Activated CD4-positive, CD25-positive, alpha-beta regulatory T cell treated with anti-CD3 and anti-CD28 coated beads, Interleukin-2, amount 50 U/mL, for 24 hours (primary cell): ENCODE measurements around the gene ADGRD2.

Experiments used
- ATAC-seq, 2 donors: fragments of 150-1000 bp; cut with Tn5 transposase; one replicate each; pipeline ENCODE4 v1.10.0; 2021; ENCODE audit warnings: mild to moderate bottlenecking in 1 of 2, moderate library complexity in 1 of 2

The ADGRD2 gene

GRCh38 chr9:124439086-124439485 lies 11.2 kb upstream of the ADGRD2 start:
- no peak for ATAC-seq

GRCh38 chr9:124439686-124440243 lies 10.5 kb upstream of the ADGRD2 start:
- no peak for ATAC-seq

GRCh38 chr9:124440786-124441185 lies 9.5 kb upstream of the ADGRD2 start:
- ATAC-seq: no peak

- no peak for ATAC-seq
Measured at GRCh38 chr9:124441291-124441690, 9.0 kb upstream of the ADGRD2 start.

GRCh38 chr9:124442379-124442778 lies 7.9 kb upstream of the ADGRD2 start:
- no peak for ATAC-seq

GRCh38 chr9:124442826-124443225 lies 7.4 kb upstream of the ADGRD2 start:
- no peak for ATAC-seq

GRCh38 chr9:124443625-124444024 lies 6.6 kb upstream of the ADGRD2 start:
- ATAC-seq: no peak

GRCh38 chr9:124444166-124444565 lies 6.1 kb upstream of the ADGRD2 start:
- ATAC-seq: no peak

- ATAC-seq: no peak
Measured at GRCh38 chr9:124447297-124447661, 3.0 kb upstream of the ADGRD2 start.

GRCh38 chr9:124448019-124448418 lies 2.2 kb upstream of the ADGRD2 start:
- no peak for ATAC-seq

GRCh38 chr9:124449381-124450151 lies 685 bp upstream of the ADGRD2 start:
- ATAC-seq: no peak

- ATAC-seq: no peak
Measured at GRCh38 chr9:124450931-124451661, 845 bp downstream of the ADGRD2 start.

- no peak for ATAC-seq
Measured at GRCh38 chr9:124452326-124452725, 2.1 kb downstream of the ADGRD2 start.

- ATAC-seq: no peak
Measured at GRCh38 chr9:124452841-124453585, 2.8 kb downstream of the ADGRD2 start.

- no peak for ATAC-seq
Measured at GRCh38 chr9:124453586-124454191, 3.4 kb downstream of the ADGRD2 start.

- ATAC-seq: no peak
Measured at GRCh38 chr9:124454296-124454695, 4.0 kb downstream of the ADGRD2 start.

GRCh38 chr9:124454791-124455443 lies 4.7 kb downstream of the ADGRD2 start:
- no peak for ATAC-seq

- ATAC-seq: no peak
Measured at GRCh38 chr9:124455820-124456219, 5.6 kb downstream of the ADGRD2 start.

GRCh38 chr9:124456341-124457078 lies 6.3 kb downstream of the ADGRD2 start:
- ATAC-seq: no peak

- no peak for ATAC-seq
Measured at GRCh38 chr9:124457079-124457886, 7.0 kb downstream of the ADGRD2 start.
